Cardiac muscle cell (in vitro differentiated cells and primary cell): ENCODE data around the gene LCN6. TPM values are rescaled to one million over a fixed set of nuclear protein-coding genes. Genes with fewer than 3 reads are reported as not detected.
A peak's percentile ranks its signal among the peaks of the same experiment; 100 is the strongest.

Experiments
- DNase-seq, 2 donors: peaks; one replicate each; pipeline versions ENCODE4 v3.0.0 to v3.0.0-alpha.2; 2010 to 2017; ENCODE audit warnings: low read depth in 1 of 2, low spot score in 1 of 2
- H3K27ac ChIP-seq: fragments of 200-600 bp; sonication (generic); 2 replicates; pipeline ENCODE4 v1.5.1; 2016
- H3K27me3 ChIP-seq: fragments of 200-600 bp; sonication (generic); 2 replicates; pipeline ENCODE4 v1.6.0; 2016; ENCODE audit warnings: control low read depth
- H3K36me3 ChIP-seq: fragments of 200-600 bp; sonication (generic); 2 replicates; pipeline ENCODE4 v1.5.1; 2016; ENCODE audit warnings: control low read depth
- H3K4me1 ChIP-seq: fragments of 200-600 bp; sonication (generic); 2 replicates; pipeline ENCODE4 v1.8.1; 2017; ENCODE audit warnings: low read depth, mild to moderate bottlenecking, mixed run types
- H3K4me3 ChIP-seq: fragments of 200-600 bp; sonication (generic); 2 replicates; pipeline ENCODE4 v1.5.1; 2016; ENCODE audit warnings: mild to moderate bottlenecking
- H3K9me3 ChIP-seq: fragments of 200-600 bp; sonication (generic); 2 replicates; pipeline ENCODE4 v1.5.1; 2017; ENCODE audit warnings: low read depth, mild to moderate bottlenecking, control low read depth
- CTCF ChIP-seq: IDR thresholded peaks from 2 replicates; pipeline ENCODE4 v1.5.1; 2012; ENCODE audit warnings: low read depth, mild to moderate bottlenecking, low read length
- polyA plus RNA-seq: library from polyadenylated mRNA; unstranded; fragments of >200 nt; fragmentation: Nextera tagmentation; extraction: Ambion mirVana; gene quantifications from 2 replicates; pipeline ENCODE4 v1.2.1, GENCODE V29; 2016
- total RNA-seq: library from RNA; depleted of rRNA; stranded (reverse); fragments of >200 nt; gene quantifications from 2 replicates; pipeline ENCODE4 v1.2.3, GENCODE V29; 2016

The LCN6 gene
- total and polyA plus RNA-seq, 2 experiments from 2014 or later = not detected

- Histone ChIP-seq H3K4me1 (peaks cover 47% of the 10 kb centered on the region), H3K36me3 (no peaks in the 10 kb centered on the region), H3K4me3 (no peak overlapping the region), H3K27ac (peak overlapping the region; percentile 90), H3K27me3 (no peaks in the 10 kb centered on the region), H3K9me3 (no peaks in the 10 kb centered on the region)
- no peak for TF ChIP-seq CTCF
- peak in 1 of 2 donors; percentile 32 for DNase-seq
Observed at GRCh38 chr9:136784997-136785361, 36.7 kb upstream of the LCN6 start.

- DNase-seq = peak; percentile 46 to 53
- Histone ChIP-seq H3K27me3 (no peaks in the 10 kb centered on the region), H3K4me3 (no peak overlapping the region), H3K36me3 (no peaks in the 10 kb centered on the region), H3K27ac (peak overlapping the region; percentile 90), H3K4me1 (peaks cover 42% of the 10 kb centered on the region), H3K9me3 (no peaks in the 10 kb centered on the region)
- peak; percentile 19 for TF ChIP-seq CTCF
Observed at GRCh38 chr9:136784249-136784996, 36.1 kb upstream of the LCN6 start.

GRCh38 chr9:136782452-136782851, 34.1 kb upstream of the LCN6 start:
- DNase-seq = no peak
- no peaks in the 10 kb centered on the region for H3K9me3 ChIP-seq
- H3K36me3 ChIP-seq = no peaks in the 10 kb centered on the region
- H3K27me3 ChIP-seq = no peaks in the 10 kb centered on the region
- H3K4me1 ChIP-seq = peaks cover 25% of the 10 kb centered on the region
- TF ChIP-seq CTCF = no peak
- H3K4me3 ChIP-seq = no peak overlapping the region
- H3K27ac ChIP-seq = no peak overlapping the region

- Histone ChIP-seq H3K4me1 (peaks cover 10% of the 10 kb centered on the region), H3K27me3 (no peaks in the 10 kb centered on the region), H3K27ac (no peak overlapping the region), H3K36me3 (no peaks in the 10 kb centered on the region), H3K4me3 (no peak overlapping the region), H3K9me3 (no peaks in the 10 kb centered on the region)
- DNase-seq = no peak
- no peak for TF ChIP-seq CTCF
Observed at GRCh38 chr9:136779808-136780207, 31.5 kb upstream of the LCN6 start.

GRCh38 chr9:136777359-136777758, 29.0 kb upstream of the LCN6 start:
- Histone ChIP-seq H3K27me3 (no peaks in the 10 kb centered on the region), H3K36me3 (no peaks in the 10 kb centered on the region), H3K4me1 (no peaks in the 10 kb centered on the region), H3K9me3 (no peaks in the 10 kb centered on the region), H3K4me3 (no peak overlapping the region), H3K27ac (no peak overlapping the region)
- DNase-seq = no peak
- no peak for TF ChIP-seq CTCF
